ENCODE results near the gene RITA1. TPM values are rescaled to one million over a fixed set of nuclear protein-coding genes. Genes with fewer than 3 reads are reported as not detected.

RITA1 gene, protein sequence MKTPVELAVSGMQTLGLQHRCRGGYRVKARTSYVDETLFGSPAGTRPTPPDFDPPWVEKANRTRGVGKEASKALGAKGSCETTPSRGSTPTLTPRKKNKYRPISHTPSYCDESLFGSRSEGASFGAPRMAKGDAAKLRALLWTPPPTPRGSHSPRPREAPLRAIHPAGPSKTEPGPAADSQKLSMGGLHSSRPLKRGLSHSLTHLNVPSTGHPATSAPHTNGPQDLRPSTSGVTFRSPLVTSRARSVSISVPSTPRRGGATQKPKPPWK
- 10 to 100 TPM; 13.0 to 17.0 (median 14.9) TPM for total RNA-seq
- long read RNA-seq, donor 1, transcript RITA1-201 (4 exons, 2,053 nt), result major isoform, 26 of 35 reads
- long read RNA-seq, donor 1, partial matches to known transcripts, result 4 of 35 reads
- long read RNA-seq, donor 1, other reads (novel, unspliced or antisense), result 0 of 35 reads
- long read RNA-seq, donor 2, transcript RITA1-201 (4 exons, 2,053 nt), result major isoform, 18 of 24 reads
- long read RNA-seq, donor 2, partial matches to known transcripts, result 3 of 24 reads
- long read RNA-seq, donor 2, other reads (novel, unspliced or antisense), result 0 of 24 reads

DNA sequence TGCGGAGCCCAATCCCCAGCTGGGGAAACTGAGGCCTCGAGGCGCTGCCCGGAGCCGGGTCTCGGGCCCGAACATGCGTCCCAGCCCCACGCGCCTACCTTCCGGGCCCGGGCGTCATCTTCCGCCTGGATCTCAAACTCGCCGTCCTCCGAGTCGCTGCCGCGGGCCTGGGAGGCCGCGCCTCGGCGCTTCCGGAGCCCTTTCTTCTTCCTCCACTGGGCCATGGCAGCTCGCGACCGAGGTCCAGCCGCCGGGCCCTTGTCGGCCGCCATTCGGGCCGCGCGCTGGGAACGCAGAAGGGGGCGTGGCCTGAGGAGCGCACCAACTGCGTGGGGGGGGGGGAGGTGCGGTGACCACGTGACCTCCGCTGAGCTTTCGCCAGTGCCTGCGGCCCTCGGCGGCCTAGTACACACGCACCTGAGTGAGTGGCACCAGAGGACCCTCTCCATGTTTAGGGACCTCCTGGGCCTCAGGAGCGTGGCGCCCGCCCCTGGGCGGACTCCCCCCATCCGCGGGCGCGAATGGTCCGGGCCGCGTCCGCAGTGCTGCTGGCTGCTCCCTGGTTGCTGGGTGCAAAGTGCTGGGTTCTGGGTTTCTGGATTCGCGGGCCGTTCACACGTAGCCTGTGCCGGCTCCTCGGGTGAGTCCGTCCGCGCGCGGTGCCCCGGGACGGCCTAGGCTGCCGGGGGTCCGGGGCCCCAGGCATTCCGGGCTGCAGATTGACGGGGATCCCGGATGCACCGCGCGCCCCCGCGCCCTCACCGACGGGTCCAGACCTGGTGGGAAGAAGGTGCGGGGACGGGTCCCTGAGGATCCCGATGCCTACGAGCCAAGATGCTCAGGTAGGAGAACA, at the start of gene RITA1, which contains the start of gene DDX54:
TSS of gene RITA1 (plus strand) at position 542 of the 853 bp plus-strand sequence. CDS start 1,026 bp downstream, outside the sequence.
TSS of gene DDX54 (minus strand) at position 299 of the 853 bp plus-strand sequence. CDS start at position 272, 27 bp downstream.
- ATAC-seq (peak; percentile 91), DNase-seq (peak; percentile 87 to 88 (median 87))
- H3K36me3 ChIP-seq (ENCODE audit: low read depth), result no peaks in the 10 kb centered on the region
- H3K9me3 ChIP-seq, result no peaks in the 10 kb centered on the region
- intact Hi-C loops (cut with DNase I, micrococcal nuclease), result no loop called here
- peak within 1 kb of the TSS; percentile 78 for H3K4me3 ChIP-seq
- peaks cover 19% of the 10 kb centered on the region for H3K4me1 ChIP-seq (ENCODE audit: low read depth)
- TF ChIP-seq, protein P1, sequence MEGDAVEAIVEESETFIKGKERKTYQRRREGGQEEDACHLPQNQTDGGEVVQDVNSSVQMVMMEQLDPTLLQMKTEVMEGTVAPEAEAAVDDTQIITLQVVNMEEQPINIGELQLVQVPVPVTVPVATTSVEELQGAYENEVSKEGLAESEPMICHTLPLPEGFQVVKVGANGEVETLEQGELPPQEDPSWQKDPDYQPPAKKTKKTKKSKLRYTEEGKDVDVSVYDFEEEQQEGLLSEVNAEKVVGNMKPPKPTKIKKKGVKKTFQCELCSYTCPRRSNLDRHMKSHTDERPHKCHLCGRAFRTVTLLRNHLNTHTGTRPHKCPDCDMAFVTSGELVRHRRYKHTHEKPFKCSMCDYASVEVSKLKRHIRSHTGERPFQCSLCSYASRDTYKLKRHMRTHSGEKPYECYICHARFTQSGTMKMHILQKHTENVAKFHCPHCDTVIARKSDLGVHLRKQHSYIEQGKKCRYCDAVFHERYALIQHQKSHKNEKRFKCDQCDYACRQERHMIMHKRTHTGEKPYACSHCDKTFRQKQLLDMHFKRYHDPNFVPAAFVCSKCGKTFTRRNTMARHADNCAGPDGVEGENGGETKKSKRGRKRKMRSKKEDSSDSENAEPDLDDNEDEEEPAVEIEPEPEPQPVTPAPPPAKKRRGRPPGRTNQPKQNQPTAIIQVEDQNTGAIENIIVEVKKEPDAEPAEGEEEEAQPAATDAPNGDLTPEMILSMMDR (IDR thresholded peaks at IDR 0.05), result no peak

DNA sequence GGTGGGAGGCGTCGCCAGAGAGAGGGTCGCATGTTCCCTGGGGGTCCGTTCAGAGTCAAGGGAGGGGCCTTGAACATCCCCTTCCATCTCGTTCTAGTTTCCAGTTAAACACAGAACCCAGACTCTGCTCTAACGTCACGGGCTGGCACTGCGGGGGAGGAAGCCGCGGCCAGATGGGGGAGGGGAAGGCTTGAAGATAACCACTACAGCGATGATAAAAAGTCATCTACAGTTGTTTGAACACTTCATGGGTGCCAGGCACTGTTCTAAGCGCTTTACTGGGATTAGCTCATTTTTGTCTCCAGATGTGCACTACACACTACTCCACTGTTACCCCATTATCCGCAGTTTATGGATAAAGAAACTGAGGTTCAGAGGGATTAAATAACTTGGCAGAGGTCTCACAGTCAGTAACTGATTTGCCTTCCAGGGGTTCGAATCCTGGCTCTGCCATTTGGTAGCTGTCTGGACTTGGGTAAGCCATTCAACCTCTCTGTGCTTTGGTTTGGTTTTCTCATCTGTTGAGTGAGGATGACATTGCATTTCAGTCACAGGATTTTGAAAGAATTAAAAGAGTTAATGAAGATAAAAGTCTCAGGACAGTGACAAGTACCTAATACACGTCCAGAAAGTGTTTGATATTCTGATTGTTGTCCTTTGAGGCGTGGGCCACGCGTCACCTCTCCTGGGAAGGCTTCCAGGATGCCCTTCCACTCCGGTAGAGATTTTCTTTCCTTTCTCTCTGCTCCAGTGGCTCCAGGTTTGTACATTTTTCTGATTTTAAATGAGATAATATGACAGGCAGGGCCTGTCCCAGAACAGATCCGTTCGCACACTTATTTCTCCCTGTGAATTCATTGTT, 49.2 kb upstream of the RITA1 start:
- Histone ChIP-seq H3K4me1 (ENCODE audit: low read depth) (peaks cover 14% of the 10 kb centered on the region), H3K4me3 (no peak overlapping the region), H3K9me3 (no peaks in the 10 kb centered on the region), H3K36me3 (ENCODE audit: low read depth) (no peaks in the 10 kb centered on the region)
- TF ChIP-seq, protein P1 (IDR thresholded peaks at IDR 0.05), result no peak
- intact Hi-C loops (cut with DNase I, micrococcal nuclease), result no loop called here
- ATAC-seq (peak; percentile 55), DNase-seq (peak; percentile 73 to 75 (median 75))

DNA sequence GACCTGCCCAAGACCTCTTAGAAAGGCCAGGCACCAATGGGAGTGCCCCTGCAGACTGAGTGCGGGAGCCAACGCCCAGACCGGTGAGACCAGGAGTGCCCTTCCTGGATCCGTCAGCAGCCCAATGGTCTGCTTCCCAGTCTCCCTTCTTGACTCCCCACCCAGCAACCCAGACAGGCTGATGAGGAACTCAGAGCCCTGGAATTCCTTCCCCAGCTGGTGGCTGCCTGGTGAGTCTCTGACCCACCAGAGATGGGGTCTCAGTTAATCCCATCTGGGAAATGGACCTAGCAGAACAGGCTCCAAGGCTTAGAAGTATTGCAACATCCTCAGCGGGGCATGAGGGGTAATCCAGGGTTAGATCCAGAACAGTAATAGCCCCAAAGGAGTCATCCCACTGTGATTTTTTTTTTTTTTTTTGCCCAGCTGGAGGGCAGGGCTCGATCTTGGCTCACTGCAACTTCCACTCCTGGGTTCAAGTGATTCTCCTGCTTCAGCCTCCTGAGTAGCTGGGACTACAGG, 48.5 kb upstream of the RITA1 start:
- Histone ChIP-seq H3K4me3 (no peak overlapping the region), H3K9me3 (no peaks in the 10 kb centered on the region), H3K36me3 (ENCODE audit: low read depth) (no peaks in the 10 kb centered on the region), H3K4me1 (ENCODE audit: low read depth) (peaks cover 19% of the 10 kb centered on the region)
- intact Hi-C loops (cut with DNase I, micrococcal nuclease), result no loop called here
- TF ChIP-seq, protein P1 (IDR thresholded peaks at IDR 0.05), result no peak
- ATAC-seq (peak; percentile 83), DNase-seq (peak; percentile 87 to 90 (median 88))

DNA sequence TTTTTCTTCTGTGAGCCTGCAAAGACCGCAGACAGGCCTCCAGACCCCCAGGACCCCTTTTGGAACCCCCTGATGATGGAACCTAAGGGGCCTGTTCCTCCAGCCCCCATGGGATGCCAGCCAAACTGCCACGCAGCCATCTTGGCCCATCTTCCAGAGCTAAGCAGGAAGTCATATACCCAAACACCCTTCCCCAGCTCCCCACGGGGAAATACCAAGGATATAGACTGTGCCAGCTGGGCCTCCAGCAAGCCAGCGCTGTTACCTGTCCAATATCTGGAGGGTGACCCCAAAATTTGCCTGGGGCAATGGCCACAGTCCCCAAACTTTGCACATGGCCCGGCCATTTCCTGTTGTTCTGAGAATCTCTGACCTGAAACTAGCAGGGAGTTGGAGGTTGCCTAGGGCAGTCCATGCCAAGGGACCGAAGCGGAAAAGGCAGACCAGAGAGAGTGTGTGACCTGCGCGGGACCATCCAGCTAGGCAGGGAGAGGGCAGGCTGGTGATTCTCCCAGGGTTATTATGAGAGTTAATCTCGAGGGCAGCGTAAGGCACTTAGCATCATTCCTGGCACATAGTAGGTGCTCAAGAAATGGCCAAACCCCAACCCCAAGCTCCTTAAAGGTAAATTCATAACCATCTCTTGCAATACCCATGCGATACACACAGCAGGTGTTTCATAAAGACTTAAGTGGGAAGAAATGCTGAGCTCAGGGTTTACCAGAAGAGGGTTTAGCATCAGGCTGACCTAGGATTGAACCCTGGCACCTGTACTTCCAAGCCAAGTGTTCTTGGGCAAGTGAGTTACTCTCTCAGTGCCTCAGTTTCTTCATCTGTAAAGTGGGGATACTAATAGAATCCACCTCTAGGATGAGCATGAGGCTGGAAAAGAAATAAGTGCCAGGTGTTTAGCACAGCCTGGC, 47.4 kb upstream of the RITA1 start:
- no peak for ATAC-seq

More for the DNA sequence above, 47.4 kb upstream of the RITA1 start:
- intact Hi-C loops (cut with DNase I, micrococcal nuclease), result no loop called here
- no peaks in the 10 kb centered on the region for H3K36me3 ChIP-seq (ENCODE audit: low read depth)
- peaks cover 19% of the 10 kb centered on the region for H3K4me1 ChIP-seq (ENCODE audit: low read depth)
- no peak overlapping the region for H3K4me3 ChIP-seq
- DNase-seq, result no peak
- H3K9me3 ChIP-seq, result no peaks in the 10 kb centered on the region
- TF ChIP-seq, protein P1 (IDR thresholded peaks at IDR 0.05), result no peak
